ENCODE results near the gene PSMD5. TPM values are rescaled to one million over a fixed set of nuclear protein-coding genes. Genes with fewer than 3 reads are reported as not detected.
"Not testable (repeated sequence)": the region's sequence is repeated elsewhere in the genome, so short reads cannot be mapped to it uniquely, and the experiment has no call there.

PSMD5 gene
- total RNA-seq, 1 donor: 49.4 TPM

DNA sequence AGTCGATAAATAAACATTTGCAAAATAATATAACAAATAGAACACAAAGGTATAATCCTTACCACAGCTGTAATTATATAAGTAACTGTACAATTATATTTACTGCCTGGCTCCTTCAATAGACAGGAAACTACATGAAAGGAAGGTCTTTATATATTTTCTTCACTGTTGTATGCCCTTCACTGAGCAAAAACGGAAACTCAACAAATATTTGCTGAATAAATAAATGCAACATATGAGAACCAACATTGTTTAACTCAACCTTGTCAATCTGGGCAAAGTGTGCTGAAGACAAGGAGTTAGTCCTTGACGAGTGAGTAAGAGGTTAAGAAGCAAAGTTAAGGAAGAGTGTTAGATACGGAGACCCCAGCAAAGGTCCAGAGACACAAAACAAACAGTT lies 22.6 kb downstream of the PSMD5 start:
- TF ChIP-seq, protein P1, sequence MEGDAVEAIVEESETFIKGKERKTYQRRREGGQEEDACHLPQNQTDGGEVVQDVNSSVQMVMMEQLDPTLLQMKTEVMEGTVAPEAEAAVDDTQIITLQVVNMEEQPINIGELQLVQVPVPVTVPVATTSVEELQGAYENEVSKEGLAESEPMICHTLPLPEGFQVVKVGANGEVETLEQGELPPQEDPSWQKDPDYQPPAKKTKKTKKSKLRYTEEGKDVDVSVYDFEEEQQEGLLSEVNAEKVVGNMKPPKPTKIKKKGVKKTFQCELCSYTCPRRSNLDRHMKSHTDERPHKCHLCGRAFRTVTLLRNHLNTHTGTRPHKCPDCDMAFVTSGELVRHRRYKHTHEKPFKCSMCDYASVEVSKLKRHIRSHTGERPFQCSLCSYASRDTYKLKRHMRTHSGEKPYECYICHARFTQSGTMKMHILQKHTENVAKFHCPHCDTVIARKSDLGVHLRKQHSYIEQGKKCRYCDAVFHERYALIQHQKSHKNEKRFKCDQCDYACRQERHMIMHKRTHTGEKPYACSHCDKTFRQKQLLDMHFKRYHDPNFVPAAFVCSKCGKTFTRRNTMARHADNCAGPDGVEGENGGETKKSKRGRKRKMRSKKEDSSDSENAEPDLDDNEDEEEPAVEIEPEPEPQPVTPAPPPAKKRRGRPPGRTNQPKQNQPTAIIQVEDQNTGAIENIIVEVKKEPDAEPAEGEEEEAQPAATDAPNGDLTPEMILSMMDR (IDR thresholded peaks at IDR 0.05; ENCODE audit: insufficient read depth, low read length): no peak
- no peak overlapping the region for H3K4me3 ChIP-seq (ENCODE audit: low read depth, low read length)
- no peak for DNase-seq (ENCODE audit: low read depth)

- no peak for DNase-seq (ENCODE audit: low read depth)
- TF ChIP-seq, protein P1 (IDR thresholded peaks at IDR 0.05; ENCODE audit: insufficient read depth, low read length): no peak
- no peak overlapping the region for H3K4me3 ChIP-seq (ENCODE audit: low read depth, low read length)
Observed at GRCh38 chr9:120818595-120818994, 24.1 kb downstream of the PSMD5 start.

DNA sequence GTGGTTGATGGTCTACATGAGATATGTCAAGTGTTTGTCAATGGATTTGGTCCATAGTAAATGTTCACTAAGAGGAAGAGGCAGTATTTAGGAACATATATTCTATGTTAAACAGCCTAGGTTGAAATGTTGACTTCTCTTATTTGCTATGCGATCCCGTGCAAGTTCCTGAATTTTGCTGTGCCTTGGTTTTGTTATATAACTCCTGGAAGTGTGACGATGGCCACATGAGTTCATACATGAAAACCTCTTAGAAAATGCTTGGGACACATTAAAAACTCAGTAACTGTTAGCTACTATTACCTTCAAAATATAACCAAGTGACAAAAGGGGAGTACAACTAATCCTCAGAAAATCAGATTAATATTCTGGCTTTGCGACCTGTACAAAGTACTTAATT lies 27.6 kb downstream of the PSMD5 start:
- TF ChIP-seq, protein P1 (IDR thresholded peaks at IDR 0.05; ENCODE audit: insufficient read depth, low read length): no peak
- H3K4me3 ChIP-seq (ENCODE audit: low read depth, low read length): no peak overlapping the region
- DNase-seq (ENCODE audit: low read depth): no peak

- TF ChIP-seq, protein P1 (IDR thresholded peaks at IDR 0.05; ENCODE audit: insufficient read depth, low read length): no peak
Observed at GRCh38 chr9:120808931-120809330, 33.8 kb downstream of the PSMD5 start.

DNA sequence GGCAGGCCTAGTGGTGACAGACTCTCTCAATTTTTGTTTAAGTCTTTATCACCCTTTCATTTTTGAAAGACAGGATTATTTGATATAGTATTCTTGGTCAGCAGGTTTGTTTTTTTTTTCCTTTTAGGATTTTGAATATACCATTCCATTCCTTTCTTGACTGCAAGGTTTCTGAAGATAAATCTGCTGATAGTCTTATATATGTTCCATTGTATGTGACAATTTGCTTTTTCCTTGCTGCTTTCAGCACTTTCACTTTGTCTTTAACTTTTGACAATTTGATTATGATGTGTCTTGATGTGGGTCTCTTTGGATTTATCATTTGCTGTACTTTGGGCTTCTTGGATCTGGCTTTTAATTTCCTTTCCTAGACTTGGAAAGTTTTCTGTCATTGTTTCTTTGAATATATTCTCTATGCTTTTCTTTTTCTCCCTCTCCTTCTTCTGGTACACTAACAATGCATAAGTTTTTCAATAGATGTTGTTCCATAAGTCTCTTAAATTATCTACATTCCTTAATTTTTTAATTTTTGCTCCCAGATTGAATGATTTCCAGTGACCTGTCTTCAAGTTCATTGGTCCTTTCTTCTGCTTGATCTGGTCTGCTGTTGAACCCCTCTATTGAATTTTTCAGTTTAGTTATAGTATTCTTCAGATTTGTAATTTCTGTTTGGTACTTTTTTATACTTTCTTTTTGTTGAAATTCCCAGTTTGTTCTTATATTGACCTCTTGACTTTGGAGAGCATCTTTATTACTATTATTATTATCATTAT lies 34.9 kb downstream of the PSMD5 start:
- H3K4me3 ChIP-seq (ENCODE audit: low read depth, low read length): no peak overlapping the region
- DNase-seq (ENCODE audit: low read depth): no peak
- TF ChIP-seq, protein P1 (IDR thresholded peaks at IDR 0.05; ENCODE audit: insufficient read depth, low read length): no peak

More at GRCh38 chr9:120808931-120809330, 33.8 kb downstream of the PSMD5 start:
- no peak for DNase-seq (ENCODE audit: low read depth)
- no peak overlapping the region for H3K4me3 ChIP-seq (ENCODE audit: low read depth, low read length)

DNA sequence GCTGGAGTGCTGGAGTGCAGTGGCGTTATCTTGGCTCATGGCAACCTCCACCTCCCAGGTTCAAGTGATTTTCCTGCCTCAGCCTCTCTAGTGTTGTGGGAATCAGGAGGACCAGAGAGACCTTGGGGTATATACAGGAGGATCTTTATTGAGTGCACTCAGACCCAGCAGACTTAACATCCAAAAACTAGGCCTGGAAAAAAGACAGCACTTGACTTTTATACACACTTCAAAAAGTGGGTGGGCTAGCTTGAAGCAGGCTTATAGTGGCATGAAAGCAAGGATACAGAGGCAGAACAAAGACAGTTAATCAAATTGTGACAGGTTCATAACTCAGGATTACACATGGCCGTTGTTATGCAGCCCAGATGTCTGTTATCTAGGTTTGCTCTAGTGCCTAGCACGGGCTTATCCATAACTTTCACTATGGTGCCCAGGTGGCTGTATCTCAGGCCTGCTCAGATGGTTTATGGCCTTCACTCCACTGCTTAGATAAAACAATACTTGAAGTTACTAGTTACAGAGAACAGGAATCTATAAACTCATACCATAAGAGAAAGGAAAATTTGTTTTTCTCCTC lies 37.8 kb downstream of the PSMD5 start:
- not testable (repeated sequence) for H3K4me3 ChIP-seq (ENCODE audit: low read depth, low read length); DNase-seq (ENCODE audit: low read depth)

DNA sequence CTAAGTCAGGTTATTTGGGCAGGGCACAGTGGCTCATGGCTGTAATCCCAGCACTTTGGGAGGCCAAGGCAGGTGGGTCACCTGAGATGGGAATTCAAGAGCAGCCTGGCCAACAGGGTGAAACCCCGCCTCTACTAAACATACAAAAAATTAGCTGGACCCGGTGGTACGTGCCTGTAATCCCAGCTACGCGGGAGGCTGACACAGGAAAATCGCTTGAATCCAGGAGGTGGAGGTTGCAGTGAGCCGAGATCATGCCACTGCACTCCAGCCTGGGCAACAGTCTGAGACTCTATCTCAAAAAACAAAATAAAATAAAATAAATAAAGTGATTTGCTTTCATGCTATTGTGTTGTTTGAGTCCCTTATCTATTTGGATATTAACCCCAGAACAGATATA lies 41.3 kb downstream of the PSMD5 start:
- no peak for DNase-seq (ENCODE audit: low read depth)
- no peak overlapping the region for H3K4me3 ChIP-seq (ENCODE audit: low read depth, low read length)
- TF ChIP-seq, protein P1 (IDR thresholded peaks at IDR 0.05; ENCODE audit: insufficient read depth, low read length): no peak

Measured in fibroblast of the aortic adventitia (primary cell).